Measurements from ENCODE around the gene GFRA1. TPM values are rescaled to one million over a fixed set of nuclear protein-coding genes. Genes with fewer than 3 reads are reported as not detected.

GFRA1 gene
- total RNA-seq, 1 experiment from 2014 or later, result 0.30 TPM

DNA sequence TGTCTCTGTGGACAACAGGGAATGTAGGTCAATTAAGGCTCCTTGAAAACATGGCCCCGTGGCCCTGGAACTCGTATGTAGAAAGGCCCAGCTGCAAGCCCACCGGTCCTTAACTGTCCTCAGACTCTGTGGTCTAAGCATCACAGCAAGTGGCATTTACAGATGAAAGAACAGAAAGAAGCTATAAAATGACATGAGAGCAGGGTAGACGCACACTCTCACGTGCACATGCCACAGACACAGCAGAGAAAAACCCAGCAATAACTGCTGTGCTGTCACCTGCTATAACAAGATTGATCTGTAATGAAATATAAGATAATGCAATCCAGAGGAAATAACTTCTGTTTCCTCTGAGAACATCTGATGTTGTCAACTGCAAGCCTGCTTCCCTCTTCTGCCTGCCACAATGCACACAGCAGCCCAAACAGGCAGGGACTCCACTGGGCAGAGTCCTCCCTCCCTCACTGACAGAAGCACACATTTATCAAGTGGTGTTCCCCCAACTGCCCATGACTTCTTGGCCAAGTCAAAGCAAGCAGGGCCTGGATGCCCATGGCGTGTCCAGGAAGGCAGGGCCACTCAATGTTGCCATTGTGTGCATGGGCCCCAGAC, 63.9 kb downstream of the GFRA1 start (continued):
- TF ChIP-seq CTCF (IDR thresholded peaks at IDR 0.05 in 2 of 3, conservative IDR thresholded peaks at IDR 0.05 in 1 of 3; ENCODE audit: borderline replicate concordance in 1 of 3, insufficient read depth in 1 of 3, low read depth in 2 of 3, low read length in 2 of 3) (no peak), FOSL1 (IDR thresholded peaks at IDR 0.05; ENCODE audit: low read depth) (no peak), MAX (IDR thresholded peaks at IDR 0.05) (no peak)

DNA sequence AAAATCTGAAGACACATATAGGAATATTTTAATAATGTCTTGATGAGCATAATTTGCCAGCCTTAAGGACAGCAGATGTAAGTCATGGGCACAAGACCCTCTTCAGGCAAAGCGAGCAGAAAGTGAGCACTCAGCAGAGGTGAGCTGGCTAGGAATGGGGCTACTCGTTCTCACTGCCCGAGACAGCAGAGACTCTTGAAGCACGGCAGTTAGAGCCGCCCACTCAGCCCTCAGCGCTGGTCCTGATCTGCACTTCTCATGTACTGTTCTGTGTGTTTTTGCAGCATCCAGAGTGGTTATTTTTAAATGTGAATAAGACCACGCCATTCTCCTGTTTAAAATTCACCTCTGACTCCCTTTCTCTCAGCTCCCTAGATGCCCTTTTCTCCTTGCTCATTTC, 65.3 kb downstream of the GFRA1 start:
- CTCF ChIA-PET, result no interaction called here
- ATAC-seq, result no peak
- POLR2A ChIA-PET, result no interaction called here
- no peak overlapping the region for H2AFZ ChIP-seq (ENCODE audit: low read depth, low read length, poor library complexity, severe bottlenecking)
- no peaks in the 10 kb centered on the region for H3K9me3 ChIP-seq (ENCODE audit: control insufficient read depth in 1 of 2, insufficient read depth in 1 of 2, low read depth in 1 of 2, low read length in 2 of 2)
- intact Hi-C loops (cut with micrococcal nuclease), result no loop called here
- no peaks in the 10 kb centered on the region for H4K20me1 ChIP-seq (ENCODE audit: insufficient read depth)
- no peaks in the 10 kb centered on the region for H3K4me1 ChIP-seq (ENCODE audit: control insufficient read depth in 1 of 2, insufficient read depth in 2 of 2, low read length in 2 of 2)
- no peaks in the 10 kb centered on the region for H3K79me2 ChIP-seq (ENCODE audit: insufficient read depth, low read length)
- no peak overlapping the region for H3K4me2 ChIP-seq (ENCODE audit: low read length)
- H3K27ac ChIP-seq (ENCODE audit: low read depth, low read length), result no peak overlapping the region
- no peaks in the 10 kb centered on the region for H3K9me2 ChIP-seq (ENCODE audit: insufficient read depth)
- TF ChIP-seq EZH2phosphoT487 (IDR thresholded peaks at IDR 0.05; ENCODE audit: borderline replicate concordance) (no peak), CEBPB (IDR thresholded peaks at IDR 0.05; ENCODE audit: low read depth) (no peak), EGR1 (IDR thresholded peaks at IDR 0.05; ENCODE audit: low read depth) (no peak), ZNF274 (IDR thresholded peaks at IDR 0.05; ENCODE audit: low read depth, low read length) (no peak), JUND (IDR thresholded peaks at IDR 0.05) (no peak), ZBTB33 (IDR thresholded peaks at IDR 0.05; ENCODE audit: extremely low read depth, insufficient replicate concordance, low read length) (no peak), SP1 (IDR thresholded peaks at IDR 0.05; ENCODE audit: low read depth) (no peak), POLR2AphosphoS5 (IDR thresholded peaks at IDR 0.05; ENCODE audit: low read depth, low read length) (no peak), FOSL1 (IDR thresholded peaks at IDR 0.05; ENCODE audit: low read depth) (no peak)
- no TSS peak for BruUV-seq (replicated peaks)
- H3K36me3 ChIP-seq (ENCODE audit: control insufficient read depth in 1 of 2, insufficient read depth in 2 of 2, low read length in 2 of 2), result no peaks in the 10 kb centered on the region
- no peak for DNase-seq (ENCODE audit: low read depth, low spot score)
- H3K4me3 ChIP-seq (replicated peaks in 1 of 2; ENCODE audit: low read depth in 1 of 2, low read length in 2 of 2), result no peak overlapping the region
- RAD21 ChIA-PET (ENCODE audit: low non-redundant PET in 1 of 2, low total read pairs in 2 of 2, uncharacterized antibody in 2 of 2, unreplicated experiment in 2 of 2), result no interaction called here
- H3K27me3 ChIP-seq (ENCODE audit: insufficient read depth, low read length), result peaks cover 53% of the 10 kb centered on the region; the same call in 1 of the 2 replicates
- no peak overlapping the region for H3K9ac ChIP-seq (ENCODE audit: low read length)
